GM12878 (cell line): Measurements from ENCODE around the gene KIRREL1. TPM values are rescaled to one million over a fixed set of nuclear protein-coding genes. Genes with fewer than 3 reads are reported as not detected.
A peak's percentile ranks its signal among the peaks of the same experiment; 100 is the strongest.

Source experiments
- ATAC-seq: fragments of 200-7000 bp; cut with Tn5 transposase; 3 replicates; pipeline ENCODE4 v1.9.1; 2020; ENCODE audit warnings: mild to moderate bottlenecking, moderate library complexity
- BruUV-seq: library from RNA; stranded (reverse); fragments of 400-500 nt; replicated peaks from 2 replicates; lab custom pipeline; 2021; lab: Mats Ljungman, UMichigan
- CTCF ChIA-PET: fragments of 300-600 bp; sonication (Branson Sonifier 250); formaldehyde crosslinking; extraction: SDS; loops from one replicate; lab custom pipeline; 2021; ENCODE audit warnings: inconsistent platforms; lab: Yijun Ruan, JAX
- POLR2A ChIA-PET: fragments of 350-600 bp; formaldehyde crosslinking; extraction: SDS; loops from one replicate; lab custom pipeline; 2021; ENCODE audit warnings: inconsistent platforms; lab: Charles Lee
- RAD21 ChIA-PET: fragments of 300-600 bp; sonication (Branson Sonifier 250); formaldehyde crosslinking; loops from one replicate; lab custom pipeline; 2023; ENCODE audit warnings: antibody characterized with exemption; ENCODE audit not compliant: unreplicated experiment; lab: Charles Lee
- SMC1A ChIA-PET: fragments of 300-600 bp; sonication (Branson Sonifier 250); formaldehyde crosslinking; loops from one replicate; lab custom pipeline; 2023; ENCODE audit not compliant: unreplicated experiment, uncharacterized antibody; lab: Charles Lee
- DNase-seq: peaks from one replicate; pipeline ENCODE4 v3.0.0-alpha.2; 2011; ENCODE audit warnings: low read depth, low spot score
- FAIRE-seq: peaks from 3 replicates; lab custom pipeline; 2011; peaks lifted over from hg19 to GRCh38; lab: Jason Lieb, UNC
- H2AFZ ChIP-seq: 2 replicates; pipeline ENCODE4 v1.6.0; 2011; ENCODE audit warnings: low read depth, low read length, control low read depth; ENCODE audit not compliant: control insufficient read depth
- H3K27ac ChIP-seq: 2 replicates; pipeline ENCODE4 v1.5.1; 2011; ENCODE audit warnings: control low read depth; ENCODE audit not compliant: control insufficient read depth, insufficient read depth
- H3K27me3 ChIP-seq, 2 experiments: replicated peaks in 1 of 2; 2 replicates each; pipeline versions ENCODE4 v1.6.0 to v1.6.1; 2011; ENCODE audit warnings: low read length in 1 of 2; ENCODE audit not compliant: control insufficient read depth in 2 of 2, insufficient read depth in 2 of 2
- H3K36me3 ChIP-seq, 2 experiments: 2 replicates each; pipeline ENCODE4 v1.5.1; 2011; ENCODE audit warnings: low read length in 1 of 2; ENCODE audit not compliant: control insufficient read depth in 2 of 2, insufficient read depth in 2 of 2
- H3K4me1 ChIP-seq: 2 replicates; pipeline ENCODE4 v1.6.1; 2011; ENCODE audit warnings: mild to moderate bottlenecking, low read length, moderate library complexity, mixed read lengths; ENCODE audit not compliant: control insufficient read depth, insufficient read depth
- H3K4me2 ChIP-seq: 2 replicates; pipeline ENCODE4 v1.6.0; 2011; ENCODE audit warnings: control low read depth; ENCODE audit not compliant: control insufficient read depth, insufficient read depth
- H3K4me3 ChIP-seq: fragments of 200-600 bp; sonication (generic); 2 replicates; pipeline ENCODE4 v1.5.1; 2016
- H3K79me2 ChIP-seq: 2 replicates; pipeline ENCODE4 v1.6.0; 2011; ENCODE audit warnings: low read length; ENCODE audit not compliant: control insufficient read depth, insufficient read depth
- H3K9ac ChIP-seq: 2 replicates; pipeline ENCODE4 v1.8.0; 2011; ENCODE audit warnings: low read length, control low read depth, mixed read lengths; ENCODE audit not compliant: control insufficient read depth, insufficient read depth
- H3K9me3 ChIP-seq: replicated peaks from 3 replicates; pipeline ENCODE4 v1.5.1; 2011; ENCODE audit warnings: mild to moderate bottlenecking, low read length; ENCODE audit not compliant: control insufficient read depth, insufficient read depth
- H4K20me1 ChIP-seq: 2 replicates; pipeline ENCODE4 v1.6.0; 2011; ENCODE audit not compliant: control insufficient read depth, insufficient read depth
- ATF7 ChIP-seq: fragments of 450-650 bp; IDR thresholded peaks from 2 replicates; pipeline ENCODE4 v1.6.1; 2016; ENCODE audit warnings: low read depth, mild to moderate bottlenecking
- BHLHE40 ChIP-seq, 2 experiments: fragments of 450-650 bp in 1 of 2; IDR thresholded peaks; 2 replicates each; pipeline ENCODE4 v1.6.1; 2011 to 2017; ENCODE audit warnings: low read depth in 2 of 2, borderline replicate concordance in 1 of 2, improper control_type of control experiment in 1 of 2, low read length in 1 of 2, mild to moderate bottlenecking in 1 of 2
- CBX5 ChIP-seq: sonication (generic); IDR thresholded peaks from 2 replicates; pipeline ENCODE4 v1.6.1; 2016; ENCODE audit warnings: low read depth, moderate library complexity, mild to moderate bottlenecking, inconsistent platforms
- CREB1 ChIP-seq: IDR thresholded peaks from 2 replicates; pipeline ENCODE4 v1.6.1; 2012; ENCODE audit warnings: low read depth, mild to moderate bottlenecking, inconsistent platforms
- CTCF ChIP-seq, 3 experiments: IDR thresholded peaks in 2 of 3; conservative IDR thresholded peaks in 1 of 3; 2 replicates each; pipeline ENCODE4 v1.5.1; 2011; ENCODE audit warnings: low read depth in 3 of 3, low read length in 3 of 3, mild to moderate bottlenecking in 3 of 3, control low read depth in 2 of 3, moderate library complexity in 2 of 3, inconsistent platforms in 1 of 3, mixed read lengths in 1 of 3; ENCODE audit not compliant: control insufficient read depth in 2 of 3, insufficient read depth in 1 of 3; ENCODE audit errors: extremely low read depth in 1 of 3
- KDM1A ChIP-seq: fragments of 200-600 bp; sonication (generic); IDR thresholded peaks from 2 replicates; pipeline ENCODE4 v1.6.1; 2016; ENCODE audit warnings: borderline replicate concordance
- MAX ChIP-seq: IDR thresholded peaks from 2 replicates; pipeline ENCODE4 v1.6.1; 2012; ENCODE audit warnings: low read depth, low read length, improper control_type of control experiment
- MEF2B ChIP-seq: fragments of 450-650 bp; IDR thresholded peaks from 2 replicates; pipeline ENCODE4 v1.6.1; 2018; ENCODE audit warnings: mild to moderate bottlenecking, moderate library complexity; ENCODE audit not compliant: partially characterized antibody, poor library complexity, severe bottlenecking
- MXI1 ChIP-seq: fragments of 150-350 bp; IDR thresholded peaks from 2 replicates; pipeline ENCODE4 v1.6.1; 2011; ENCODE audit warnings: low read depth, mild to moderate bottlenecking, inconsistent platforms, low read length, improper control_type of control experiment
- NR2C2 ChIP-seq: IDR thresholded peaks from 2 replicates; pipeline ENCODE4 v1.6.1; 2011; ENCODE audit warnings: borderline replicate concordance, low read depth; ENCODE audit not compliant: control insufficient read depth, insufficient read length
- SMAD1 ChIP-seq: fragments of 450-650 bp; IDR thresholded peaks from 2 replicates; pipeline ENCODE4 v1.6.1; 2018; ENCODE audit warnings: mild to moderate bottlenecking, low read depth; ENCODE audit not compliant: partially characterized antibody
- ZBTB11 ChIP-seq: fragments of 450-650 bp; formaldehyde crosslinking; IDR thresholded peaks from 2 replicates; pipeline ENCODE4 v1.5.0; 2022; ENCODE audit warnings: mild to moderate bottlenecking, missing genetic modification characterization
- ZNF207 ChIP-seq: fragments of 450-650 bp; IDR thresholded peaks from 2 replicates; pipeline ENCODE4 v1.6.1; 2014; ENCODE audit warnings: antibody characterized with exemption, mild to moderate bottlenecking, borderline replicate concordance
- ZNF384 ChIP-seq: IDR thresholded peaks from 2 replicates; pipeline ENCODE4 v1.6.1; 2012; ENCODE audit warnings: low read depth, mild to moderate bottlenecking, low read length, improper control_type of control experiment, borderline replicate concordance
- WGBS: methylation state at CpG from one replicate; pipeline ENCODE4 v1.1.6; 2016; ENCODE audit warnings: low lambda C conversion rate; ENCODE audit not compliant: insufficient replicate concordance, insufficient coverage; ENCODE audit errors: missing lambda C conversion rate; 5-methylcytosine and 5-hydroxymethylcytosine counted together
- in situ Hi-C: fragments of 300-500 bp; cut with MboI; formaldehyde crosslinking; loops from 9 replicates; pipeline ENCODE4 v1.14.3; 2018; ENCODE audit warnings: mixed read lengths
- intact Hi-C: fragments of 100-400 bp; cut with micrococcal nuclease; formaldehyde crosslinking; loops from one replicate; pipeline ENCODE4 v1.14.2; 2022; ENCODE audit not compliant: unreplicated experiment
- polyA plus RNA-seq, 11 experiments: library from polyadenylated mRNA; depleted of rRNA in 4 of 11; unstranded in 6 of 11; stranded (reverse) in 5 of 11; fragments of >200 nt; fragmentation: Nextera tagmentation in 4 of 11; fragmentation: Illumina TruSeq in 1 of 11; extraction: Ambion mirVana in 4 of 11; extraction: Trizol in 1 of 11; gene quantifications; 1 replicate in 1 of 11; 2 replicates in 10 of 11; pipeline versions ENCODE4 v1.2.1 to v1.2.3, GENCODE V29; 2011 to 2016; ENCODE audit warnings: inconsistent platforms in 2 of 11, missing spikeins in 2 of 11, low read depth in 1 of 11
- total RNA-seq, 4 experiments: library from RNA; depleted of rRNA in 3 of 4; stranded (reverse); fragments of >200 nt in 3 of 4; fragmentation: Illumina TruSeq in 1 of 4; extraction: Trizol in 1 of 4; gene quantifications; 2 replicates each; pipeline versions ENCODE4 v1.2.1 to v1.2.3, GENCODE V29; 2013 to 2021

KIRREL1 gene
- total and polyA plus RNA-seq, 10 of the 15 experiments (the other 5 are each of a cell fraction or from before 2014, with no cell fraction given) = 0.15 TPM; not detected in 9

GRCh38 chr1:158117854-158118704 lies 124.6 kb downstream of the KIRREL1 start:
- H3K4me2 ChIP-seq = no peak overlapping the region
- no peak overlapping the region for H2AFZ ChIP-seq
- no peak overlapping the region for H3K9ac ChIP-seq
- ChIA-PET RAD21 (interaction anchor here (0.6 to 1.0 kb wide), 4 partner anchors 22 to 213 kb away, joined by 3 to 4 read pairs (median 3); no protein-coding TSS in a partner anchor), POLR2A (no interaction called here), CTCF (interaction anchor here (0.6 to 12.4 kb wide), 7 partner anchors 21 to 552 kb away, joined by 3 to 210 read pairs (median 3); no protein-coding TSS in a partner anchor), SMC1A (interaction anchor here (1.2 to 2.4 kb wide), 4 partner anchors 10 to 523 kb away, joined by 3 to 7 read pairs (median 4); no protein-coding TSS in a partner anchor)
- H3K4me3 ChIP-seq = no peak overlapping the region
- no peaks in the 10 kb centered on the region for H3K9me3 ChIP-seq
- no peaks in the 10 kb centered on the region for H3K36me3 ChIP-seq
- no peak for TF ChIP-seq MAX
- TF ChIP-seq SMAD1 = no peak
- TF ChIP-seq ZNF207 = no peak
- no peak for TF ChIP-seq CBX5
- peak; percentile 40 to 59 (median 43) for TF ChIP-seq CTCF (IDR thresholded peaks at IDR 0.05 in 2 of 3, conservative IDR thresholded peaks at IDR 0.05 in 1 of 3; ENCODE audit: control insufficient read depth in 2 of 3, extremely low read depth in 1 of 3, insufficient read depth in 1 of 3, low read depth in 3 of 3, low read length in 3 of 3)
- no peak for TF ChIP-seq MEF2B
- no peak for TF ChIP-seq CREB1
- no peak for TF ChIP-seq ZBTB11 (CRISPR knock-in tag)
- no peak for TF ChIP-seq ATF7
- TF ChIP-seq ZNF384 = no peak
- no peak for TF ChIP-seq NR2C2
- peak; percentile 61 to 85 for TF ChIP-seq BHLHE40 (IDR thresholded peaks at IDR 0.05; ENCODE audit: borderline replicate concordance in 1 of 2, low read depth in 2 of 2, low read length in 1 of 2)
- TF ChIP-seq KDM1A = no peak
- TF ChIP-seq MXI1 = no peak
- H3K27ac ChIP-seq = no peak overlapping the region
- no TSS peak for BruUV-seq
- in situ Hi-C loops (no loop called here), intact Hi-C loops (no loop called here)
- no peak for DNase-seq
- no peak for FAIRE-seq
- 1% methylated on average over 22 of the region's 22 CpGs for WGBS
- peaks cover 5 to 11% of the 10 kb centered on the region in 2 experiments for H3K27me3 ChIP-seq
- peak; percentile 64 for ATAC-seq
- no peaks in the 10 kb centered on the region for H4K20me1 ChIP-seq
- no peaks in the 10 kb centered on the region for H3K79me2 ChIP-seq
- no peaks in the 10 kb centered on the region for H3K4me1 ChIP-seq
